K562 (cell line): ENCODE results near the gene CLIP2. TPM values are rescaled to one million over a fixed set of nuclear protein-coding genes. Genes with fewer than 3 reads are reported as not detected.
A peak's percentile ranks its signal among the peaks of the same experiment; 100 is the strongest.

Experiments
- ATAC-seq: fragments of 200-7000 bp; cut with Tn5 transposase; 3 replicates; pipeline ENCODE4 v1.9.1; 2020; ENCODE audit warnings: moderate library complexity
- BruUV-seq: library from RNA; stranded (reverse); fragments of 400-500 nt; replicated peaks from 2 replicates; lab custom pipeline; 2021; lab: Mats Ljungman, UMichigan
- CTCF ChIA-PET: fragments of 300-600 bp; formaldehyde crosslinking; extraction: SDS; loops from one replicate; lab custom pipeline; 2021; ENCODE audit warnings: low intra/inter-chr PET ratio; lab: Yijun Ruan, JAX
- POLR2A ChIA-PET: fragments of 300-600, 350-650 bp; sonication (Branson Sonifier 250); formaldehyde crosslinking; extraction: SDS; loops from one replicate; lab custom pipeline; 2021; ENCODE audit warnings: antibody characterized with exemption, inconsistent platforms; lab: Yijun Ruan, JAX
- DNase-seq, 4 experiments: peaks; one replicate each; pipeline versions ENCODE4 v3.0.0 to v3.0.0-alpha.2; 2011 to 2018; ENCODE audit warnings: low spot score in 3 of 4, mixed read lengths in 3 of 4; ENCODE audit errors: extremely low read depth in 1 of 4
- FAIRE-seq: peaks from 2 replicates; lab custom pipeline; 2011; peaks lifted over from hg19 to GRCh38; lab: Jason Lieb, UNC
- H2AFZ ChIP-seq: 2 replicates; pipeline ENCODE4 v1.6.0; 2011; ENCODE audit warnings: low read depth, low read length, control low read depth, inconsistent platforms
- H3K27ac ChIP-seq: fragments of 200-600 bp; 3 replicates; pipeline ENCODE4 v1.8.0; 2011; ENCODE audit warnings: low read depth, mild to moderate bottlenecking, control low read depth, inconsistent platforms, low read length, moderate library complexity, mixed read lengths; ENCODE audit errors: extremely low read depth
- H3K27me3 ChIP-seq, 2 experiments: fragments of 300-600 bp in 1 of 2; 2 replicates in 1 of 2; 3 replicates in 1 of 2; pipeline versions ENCODE4 v1.6.0 to v1.8.0; 2011; ENCODE audit warnings: inconsistent platforms in 2 of 2, low read length in 2 of 2, mild to moderate bottlenecking in 1 of 2, mixed read lengths in 1 of 2, moderate library complexity in 1 of 2; ENCODE audit not compliant: control insufficient read depth in 2 of 2, insufficient read depth in 2 of 2
- H3K36me3 ChIP-seq: fragments of 300-600 bp; 3 replicates; pipeline ENCODE4 v1.8.0; 2011; ENCODE audit warnings: mild to moderate bottlenecking, low read length, inconsistent platforms; ENCODE audit not compliant: control insufficient read depth, insufficient read depth
- H3K4me1 ChIP-seq, 2 experiments: fragments of 200-600 bp in 1 of 2; replicated peaks in 1 of 2; 2 replicates in 1 of 2; 3 replicates in 1 of 2; pipeline versions ENCODE4 v1.5.1 to v1.8.0; 2011; ENCODE audit warnings: inconsistent platforms in 2 of 2, low read length in 2 of 2, mild to moderate bottlenecking in 1 of 2, mixed read lengths in 1 of 2, moderate library complexity in 1 of 2; ENCODE audit not compliant: control insufficient read depth in 2 of 2, insufficient read depth in 2 of 2
- H3K4me2 ChIP-seq: 2 replicates; pipeline ENCODE4 v1.6.1; 2011; ENCODE audit warnings: low read length, control low read depth, inconsistent platforms, mixed read lengths; ENCODE audit not compliant: insufficient read depth
- H3K4me3 ChIP-seq: fragments of 200-600 bp; sonication (generic), shearing (Covaris generic); 2 replicates; pipeline ENCODE4 v1.5.1; 2016; ENCODE audit warnings: control low read depth, inconsistent platforms
- H3K79me2 ChIP-seq: fragments of 200-600 bp; 3 replicates; pipeline ENCODE4 v1.8.0; 2011; ENCODE audit warnings: low read length, inconsistent platforms; ENCODE audit not compliant: control insufficient read depth, insufficient read depth
- H3K9ac ChIP-seq, 2 experiments: 2 replicates each; pipeline versions ENCODE4 v1.6.0 to v1.6.1; 2011; ENCODE audit warnings: low read depth in 2 of 2, low read length in 2 of 2, control low read depth in 1 of 2, inconsistent platforms in 1 of 2, mild to moderate bottlenecking in 1 of 2, mixed read lengths in 1 of 2; ENCODE audit not compliant: insufficient read depth in 1 of 2
- H3K9me1 ChIP-seq: one replicate; pipeline ENCODE4 v1.6.0; 2011; ENCODE audit warnings: inconsistent platforms, mild to moderate bottlenecking, low read length, moderate library complexity; ENCODE audit not compliant: control insufficient read depth, insufficient read depth
- H3K9me3 ChIP-seq: replicated peaks from 2 replicates; pipeline ENCODE4 v1.5.1; 2011; ENCODE audit warnings: low read depth, low read length, inconsistent platforms; ENCODE audit not compliant: control insufficient read depth, insufficient read depth
- H4K20me1 ChIP-seq: replicated peaks from 2 replicates; pipeline ENCODE4 v1.6.1; 2011; ENCODE audit warnings: low read length, inconsistent platforms, mixed read lengths; ENCODE audit not compliant: control insufficient read depth, insufficient read depth
- CXXC5 ChIP-seq: fragments of 250-450 bp; sonication (Bioruptor Pico); IDR thresholded peaks from 2 replicates; pipeline ENCODE4 v1.8.0; 2022; ENCODE audit warnings: inconsistent platforms, mild to moderate bottlenecking, moderate library complexity
- ERF ChIP-seq: fragments of 450-650 bp; formaldehyde crosslinking; IDR thresholded peaks from 2 replicates; pipeline ENCODE4 v1.4.0; 2020; ENCODE audit warnings: mild to moderate bottlenecking, mixed read lengths
- ESRRA ChIP-seq: fragments of 450-650 bp; IDR thresholded peaks from 2 replicates; pipeline ENCODE4 v1.6.1; 2014; ENCODE audit warnings: low read depth, mild to moderate bottlenecking, moderate library complexity, borderline replicate concordance
- FOXA3 ChIP-seq, 2 experiments: fragments of 450-650 bp in 1 of 2; sonication (generic) in 1 of 2; formaldehyde crosslinking; IDR thresholded peaks in 1 of 2; conservative IDR thresholded peaks in 1 of 2; 2 replicates each; pipeline versions ENCODE4 v1.4.0 to v1.8.0; 2020 to 2022; ENCODE audit warnings: mild to moderate bottlenecking in 2 of 2, missing genetic modification reagents in 1 of 2
- MTA1 ChIP-seq: fragments of 450-650 bp; IDR thresholded peaks from 2 replicates; pipeline ENCODE4 v1.6.1; 2017; ENCODE audit warnings: borderline replicate concordance
- PCBP1 ChIP-seq: fragments of 200-400 bp; formaldehyde crosslinking; IDR thresholded peaks from 2 replicates; pipeline ENCODE4 v1.6.1; 2018; ENCODE audit warnings: mild to moderate bottlenecking, low read depth, low read length; ENCODE audit not compliant: poor library complexity, severe bottlenecking
- POLR2G ChIP-seq: fragments of 200-400 bp; formaldehyde crosslinking; IDR thresholded peaks from 2 replicates; pipeline ENCODE4 v1.6.1; 2017; ENCODE audit warnings: low read depth, mild to moderate bottlenecking, antibody characterized with exemption, low read length, moderate library complexity
- SRSF3 ChIP-seq: fragments of 200-400 bp; formaldehyde crosslinking; IDR thresholded peaks from 2 replicates; pipeline ENCODE4 v1.6.1; 2016; ENCODE audit warnings: mild to moderate bottlenecking, low read length, moderate library complexity; ENCODE audit not compliant: insufficient read depth
- VEZF1 ChIP-seq: fragments of 200-800 bp; sonication (Bioruptor generic); IDR thresholded peaks from 2 replicates; pipeline ENCODE4 v1.6.1; 2017; ENCODE audit warnings: missing genetic modification characterization, missing compliant biosample characterization
- ZBTB7A ChIP-seq: IDR thresholded peaks from 2 replicates; pipeline ENCODE4 v1.6.1; 2011; ENCODE audit warnings: low read depth, mild to moderate bottlenecking, low read length, moderate library complexity, borderline replicate concordance; ENCODE audit not compliant: control insufficient read depth
- ZBTB9 ChIP-seq: fragments of 450-650 bp; formaldehyde crosslinking; IDR thresholded peaks from 2 replicates; pipeline ENCODE4 v1.4.0; 2020; ENCODE audit warnings: mild to moderate bottlenecking, moderate library complexity
- ZFX ChIP-seq: sonication (generic); formaldehyde crosslinking; IDR thresholded peaks from 2 replicates; pipeline ENCODE4 v1.8.0; 2022; ENCODE audit warnings: mild to moderate bottlenecking, missing genetic modification reagents, moderate library complexity
- WGBS: fragments of 100-300 bp; shearing (Covaris generic); methylation state at CpG from one replicate; pipeline ENCODE4 v1.1.6; 2016; ENCODE audit warnings: low coverage, mixed read lengths; ENCODE audit not compliant: insufficient coverage; ENCODE audit errors: missing lambda C conversion rate; 5-methylcytosine and 5-hydroxymethylcytosine counted together
- in situ Hi-C: fragments of 300-500 bp; cut with MboI; formaldehyde crosslinking; loops from 4 replicates; pipeline ENCODE4 v1.15.0; 2018; ENCODE audit warnings: inconsistent platforms, mixed read lengths
- intact Hi-C: fragments of 100-400 bp; cut with micrococcal nuclease; formaldehyde crosslinking; loops from 2 replicates; pipeline ENCODE4 v1.14.2; 2022
- polyA plus RNA-seq, 8 experiments: library from polyadenylated mRNA; depleted of rRNA in 4 of 8; stranded (reverse) in 5 of 8; unstranded in 3 of 8; fragments of >200 nt; fragmentation: Nextera tagmentation in 2 of 8; fragmentation: Illumina TruSeq in 1 of 8; extraction: Ambion mirVana in 2 of 8; extraction: Trizol in 1 of 8; gene quantifications; 2 replicates each; pipeline versions ENCODE4 v1.2.1 to v1.2.3, GENCODE V29; 2011 to 2014; ENCODE audit warnings: inconsistent platforms in 1 of 8, missing spikeins in 1 of 8
- total RNA-seq, 7 experiments: library from RNA; depleted of rRNA in 6 of 7; stranded (reverse); fragments of >200 nt in 6 of 7; fragmentation: Illumina TruSeq in 2 of 7; extraction: Trizol in 2 of 7; gene quantifications; 2 replicates each; pipeline versions ENCODE4 v1.2.1 to v1.2.3, GENCODE V29; 2011 to 2021; ENCODE audit warnings: low replicate concordance in 1 of 7
- TF ChIP-seq, protein P1 (sequence below), 2 experiments: fragments of 450-650 bp; conservative IDR thresholded peaks; 2 replicates each; pipeline ENCODE4 v1.6.1; 2017; ENCODE audit warnings: mild to moderate bottlenecking in 2 of 2, moderate library complexity in 2 of 2

CLIP2 gene
- total and polyA plus RNA-seq, 9 of the 15 experiments (the other 6 are each of a cell fraction or from before 2014, with no cell fraction given), result 0.07 to 5.4 (median 2.1) TPM

DNA sequence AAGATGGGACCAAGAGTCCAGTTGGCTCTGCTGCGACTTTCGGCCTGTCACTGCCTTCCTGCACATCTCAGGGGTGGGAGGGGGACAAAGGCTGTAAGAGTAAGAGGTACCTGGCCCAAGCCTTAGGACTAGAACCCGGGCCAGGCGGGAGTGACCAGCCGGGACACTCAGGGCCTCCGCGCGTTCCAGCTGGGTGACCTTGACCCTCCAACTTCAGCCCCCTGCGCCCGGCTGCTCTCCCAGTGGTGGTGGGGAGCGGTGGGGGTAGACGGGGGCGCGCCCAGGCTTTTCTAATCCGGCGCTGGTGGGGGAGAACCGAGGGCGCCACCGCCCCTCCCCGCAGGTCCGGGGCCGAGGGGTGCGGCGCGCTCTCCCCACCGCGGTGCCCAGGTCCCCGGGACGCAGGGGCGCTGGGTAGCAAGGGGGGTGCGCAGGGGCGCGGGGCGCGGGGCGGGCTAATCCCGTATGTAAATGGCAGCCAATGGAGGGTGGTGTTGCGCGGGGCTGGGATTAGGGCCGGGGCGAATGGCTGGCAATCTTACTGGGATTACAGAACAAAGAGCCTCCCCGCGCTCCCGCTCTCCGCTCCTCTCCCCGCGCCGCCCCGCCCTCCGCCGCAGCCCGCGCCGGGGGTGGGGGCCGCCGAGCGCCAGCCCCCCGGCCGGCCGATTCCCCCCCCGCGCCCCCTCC, 164.3 kb downstream of the CLIP2 start, which contains the start of gene GTF2IRD1:
TSS of gene GTF2IRD1 (plus strand) at position 585 of the 690 bp plus-strand sequence. CDS start 54,175 bp downstream, outside the sequence.
- Histone ChIP-seq H3K4me1 (peaks cover 22 to 42% of the 10 kb centered on the region in 2 experiments), H3K79me2 (peaks cover 37% of the 10 kb centered on the region), H3K9ac (peak within 1 kb of the TSS; percentile 64 to 94; a peak in 3 of 4 replicates), H3K36me3 (peaks cover 3% of the 10 kb centered on the region; the same call in 1 of the 3 replicates), H3K4me2 (peak within 1 kb of the TSS; percentile 90), H3K27me3 (no peaks in the 10 kb centered on the region), H3K27ac (peak within 1 kb of the TSS; percentile 72; the same call in 2 of the 3 replicates), H3K9me3 (no peaks in the 10 kb centered on the region), H3K4me3 (peak within 1 kb of the TSS; percentile 94), H4K20me1 (no peaks in the 10 kb centered on the region; the same call in 1 of the 2 replicates), H3K9me1 (no peaks in the 10 kb centered on the region), H2AFZ (peak within 1 kb of the TSS; percentile 93)
- ChIA-PET CTCF (interaction anchor here (0.7 kb wide), 1 partner anchor 550 kb away, joined by 3 read pairs; no protein-coding TSS in a partner anchor), POLR2A (no interaction called here)
- no TSS peak for BruUV-seq
- ATAC-seq (peak; percentile 92), FAIRE-seq (no peak), DNase-seq (peak; percentile 92 to 98 (median 94))
- in situ Hi-C loops (no loop called here), intact Hi-C loops (loop anchor here (10.0 kb wide), 2 partner anchors 111 to 201 kb away; partner anchors contain the start of gene GTF2I)
- whole genome bisulfite sequencing, result 0% methylated on average over 17 of the region's 62 CpGs
- TF ChIP-seq VEZF1, result peak; percentile 98
- TF ChIP-seq FOXA3 (CRISPR knock-in tag; conservative IDR thresholded peaks at IDR 0.05 in 1 of 2, IDR thresholded peaks at IDR 0.05 in 1 of 2), result no peak
- peak; percentile 41; the same call in 1 of the 2 replicates for TF ChIP-seq ZFX
- TF ChIP-seq CXXC5 (CRISPR knock-in tag), result peak; percentile 55; the same call in 1 of the 2 replicates
- TF ChIP-seq ZBTB7A, result peak; percentile 80; the same call in 1 of the 2 replicates
- TF ChIP-seq, protein P1, sequence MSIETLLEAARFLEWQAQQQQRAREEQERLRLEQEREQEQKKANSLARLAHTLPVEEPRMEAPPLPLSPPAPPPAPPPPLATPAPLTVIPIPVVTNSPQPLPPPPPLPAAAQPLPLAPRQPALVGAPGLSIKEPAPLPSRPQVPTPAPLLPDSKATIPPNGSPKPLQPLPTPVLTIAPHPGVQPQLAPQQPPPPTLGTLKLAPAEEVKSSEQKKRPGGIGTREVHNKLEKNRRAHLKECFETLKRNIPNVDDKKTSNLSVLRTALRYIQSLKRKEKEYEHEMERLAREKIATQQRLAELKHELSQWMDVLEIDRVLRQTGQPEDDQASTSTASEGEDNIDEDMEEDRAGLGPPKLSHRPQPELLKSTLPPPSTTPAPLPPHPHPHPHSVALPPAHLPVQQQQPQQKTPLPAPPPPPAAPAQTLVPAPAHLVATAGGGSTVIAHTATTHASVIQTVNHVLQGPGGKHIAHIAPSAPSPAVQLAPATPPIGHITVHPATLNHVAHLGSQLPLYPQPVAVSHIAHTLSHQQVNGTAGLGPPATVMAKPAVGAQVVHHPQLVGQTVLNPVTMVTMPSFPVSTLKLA (conservative IDR thresholded peaks at IDR 0.05), result peak in 1 of 2 experiments; percentile 19; a peak in 1 of 4 replicates
- 0 out of 2 replicates have a peak, but pooled peaks have one; percentile 42 for TF ChIP-seq ZBTB9
- no peak for TF ChIP-seq SRSF3
- TF ChIP-seq MTA1, result no peak
- peak; percentile 56; the same call in 1 of the 2 replicates for TF ChIP-seq POLR2G
- TF ChIP-seq ESRRA, result peak; percentile 81
- 0 out of 2 replicates have a peak, but pooled peaks have one; percentile 16 for TF ChIP-seq ERF
- peak; percentile 15 for TF ChIP-seq PCBP1
